EH (cell line): ENCODE data around the gene GSTA5.
A peak's percentile ranks its signal among the peaks of the same experiment; 100 is the strongest.
"Not testable (repeated sequence)": the region's sequence is repeated elsewhere in the genome, so short reads cannot be mapped to it uniquely, and the experiment has no call there.

Source experiments
- DNase-seq: peaks from one replicate; pipeline ENCODE4 v3.0.0-alpha.2; 2015; ENCODE audit warnings: low read depth

Gene GSTA5

DNA sequence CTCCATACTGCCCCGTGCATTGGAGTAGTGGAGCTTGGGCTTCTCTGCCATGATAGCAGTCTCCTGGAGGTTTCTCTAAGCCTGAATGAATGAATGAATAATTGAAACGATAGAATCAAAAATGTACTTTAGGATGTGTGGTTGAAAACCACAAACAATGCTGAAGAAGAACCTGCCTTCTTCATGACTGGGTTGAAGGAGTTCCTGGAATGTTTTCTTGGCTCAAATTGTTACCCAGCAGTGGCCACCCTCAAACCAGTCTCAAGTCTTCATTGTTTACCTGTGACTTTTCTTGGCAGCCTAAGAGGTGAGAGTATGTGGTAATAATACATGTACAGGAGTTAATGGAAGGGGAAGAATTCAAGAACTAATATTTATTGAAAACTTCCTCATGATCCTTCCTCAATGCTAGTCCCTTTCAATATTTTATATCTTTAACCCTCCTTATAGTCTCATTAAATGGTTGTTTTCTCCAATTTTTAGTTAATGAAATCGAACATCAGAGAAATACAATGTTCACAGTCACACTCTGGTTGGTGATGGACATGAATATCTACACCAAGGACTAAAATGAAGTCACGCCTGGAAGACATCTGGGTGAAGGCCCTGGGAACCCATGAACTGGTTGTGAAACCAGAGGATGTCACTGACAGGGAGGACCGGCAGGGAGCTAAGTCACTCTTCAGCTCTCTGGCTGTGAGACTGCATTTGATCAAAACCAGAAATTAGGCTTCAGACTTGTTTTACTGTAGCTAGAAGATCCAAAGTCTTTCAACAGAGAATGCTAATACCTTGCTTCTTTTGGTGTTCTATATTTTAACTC lies at the start of gene GSTA5:
Gene GSTA5, minus strand, starts transcription at position 51 of the 823 bp plus-strand sequence.
- DNase-seq, result no peak

DNA sequence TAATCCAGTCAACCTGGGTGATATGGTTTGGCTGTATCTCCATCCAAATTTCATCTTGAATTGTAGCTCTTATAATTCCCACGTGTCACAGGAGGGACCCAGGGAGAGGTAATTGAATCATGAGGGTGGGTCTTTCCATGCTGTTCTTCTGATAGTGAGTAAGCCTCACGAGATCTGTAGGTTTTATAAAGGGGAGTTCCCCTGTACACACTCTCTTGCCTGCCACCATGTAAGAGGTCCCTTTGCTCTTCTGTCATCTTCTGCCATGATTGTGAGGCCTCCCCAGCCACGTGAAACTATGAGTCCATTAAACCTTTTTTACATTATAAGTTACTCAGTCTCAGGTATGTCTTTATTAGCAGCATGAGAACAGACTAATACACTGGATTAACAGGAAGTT lies 49.4 kb upstream of the GSTA5 start:
- DNase-seq, result no peak

DNA sequence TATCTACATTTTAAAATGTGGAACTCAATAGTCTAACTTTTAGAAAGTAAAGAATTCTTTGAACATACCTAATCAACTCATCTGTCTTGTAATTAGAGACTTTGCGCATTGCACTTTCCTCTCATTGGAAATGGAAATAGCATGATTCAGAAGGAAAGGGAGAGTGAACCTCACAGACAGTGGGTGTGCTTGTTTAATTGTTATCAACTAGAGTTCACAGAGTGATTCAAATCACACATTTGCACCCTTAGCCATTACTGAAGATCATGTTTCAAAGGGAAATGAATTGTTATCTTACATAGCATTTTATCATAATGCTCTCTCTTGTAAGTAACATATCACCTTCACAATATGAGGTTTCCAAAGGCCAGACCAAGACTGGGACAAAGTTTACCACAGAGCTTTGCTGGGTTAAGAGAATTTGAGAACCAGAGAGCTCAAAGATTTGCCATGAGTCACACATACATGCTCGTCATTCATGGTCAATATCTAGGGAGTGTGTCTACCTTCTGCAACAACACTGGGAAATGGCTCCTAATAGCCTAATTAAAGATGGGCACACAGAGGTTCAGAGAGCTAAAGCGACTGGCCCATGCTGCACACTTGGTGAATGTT lies 47.4 kb upstream of the GSTA5 start:
- DNase-seq, result no peak

DNA sequence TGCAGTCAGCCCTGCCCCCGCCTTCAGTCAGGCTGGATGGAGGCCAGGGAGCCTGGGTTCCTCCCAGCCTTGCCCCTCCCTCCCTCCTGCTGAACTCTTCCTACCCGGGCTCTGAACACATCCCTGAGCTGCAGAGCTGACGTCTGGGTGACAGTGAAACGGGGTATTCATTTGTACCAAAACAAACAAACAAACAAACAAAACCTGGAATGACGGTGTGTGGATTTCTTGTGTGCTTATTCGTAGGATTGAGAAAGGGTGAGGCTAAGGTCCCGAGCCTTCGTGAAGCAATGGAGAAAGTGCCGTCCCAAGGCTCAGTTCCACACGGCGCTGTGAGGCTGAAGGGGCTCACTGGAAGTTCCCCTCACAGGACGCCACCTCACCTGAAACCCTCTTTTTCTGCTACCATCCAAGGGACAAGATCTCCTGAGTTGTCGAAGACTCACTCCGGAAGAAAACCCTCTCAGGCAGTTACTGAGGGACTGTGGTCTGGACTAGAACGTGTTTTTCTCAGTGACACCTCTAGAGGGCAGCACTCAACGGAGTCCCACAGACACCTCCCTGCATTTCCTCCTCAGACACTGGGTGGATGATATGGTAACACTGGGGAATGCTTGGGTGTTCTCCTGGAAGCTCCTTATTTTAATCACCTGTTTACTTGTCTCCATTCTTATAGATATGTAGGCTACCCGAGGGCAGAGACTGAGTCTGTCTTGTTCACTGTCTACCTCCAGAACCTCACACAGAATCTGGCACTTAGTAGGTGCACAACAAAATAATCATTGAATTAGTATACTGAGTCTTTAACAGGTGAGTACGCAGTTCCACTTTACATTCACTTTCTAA lies 41.6 kb upstream of the GSTA5 start:
- DNase-seq, result peak; percentile 83

DNA sequence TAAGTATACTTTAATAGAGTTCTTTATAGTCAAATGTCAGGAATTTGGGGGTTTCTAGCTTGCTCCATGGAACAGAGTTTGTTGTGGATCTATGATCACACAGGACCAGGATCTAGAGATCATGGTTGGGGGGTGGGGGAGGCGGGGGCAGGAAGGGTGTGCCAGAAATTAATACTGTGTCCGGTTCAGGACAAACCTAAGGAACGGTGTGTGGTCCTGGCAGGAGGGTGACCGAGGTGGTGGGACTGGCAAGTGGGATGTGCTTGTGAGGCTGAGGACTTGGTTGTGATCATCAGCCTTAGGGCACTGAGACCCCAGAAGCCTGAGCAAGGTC lies 41.0 kb upstream of the GSTA5 start:
- DNase-seq, result no peak

DNA sequence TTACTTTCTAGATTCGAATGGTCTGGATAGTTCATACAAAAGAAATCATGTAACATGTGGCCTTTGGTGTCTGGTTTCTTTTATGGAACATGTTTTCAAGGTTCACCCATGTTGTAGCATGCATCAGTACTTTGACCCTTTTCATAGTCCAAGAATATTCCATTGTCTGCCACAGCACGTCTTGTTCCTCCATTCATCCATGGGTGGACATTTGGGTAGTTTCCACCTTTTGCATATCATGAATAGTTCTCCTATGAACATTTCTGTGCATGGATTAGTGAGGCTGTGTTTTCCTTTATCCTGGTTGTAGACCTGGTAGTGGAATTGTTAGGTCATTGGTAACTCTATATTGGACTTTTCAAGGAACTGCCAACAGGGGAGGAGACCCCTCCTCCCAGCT lies 37.2 kb upstream of the GSTA5 start:
- DNase-seq, result peak; percentile 15

DNA sequence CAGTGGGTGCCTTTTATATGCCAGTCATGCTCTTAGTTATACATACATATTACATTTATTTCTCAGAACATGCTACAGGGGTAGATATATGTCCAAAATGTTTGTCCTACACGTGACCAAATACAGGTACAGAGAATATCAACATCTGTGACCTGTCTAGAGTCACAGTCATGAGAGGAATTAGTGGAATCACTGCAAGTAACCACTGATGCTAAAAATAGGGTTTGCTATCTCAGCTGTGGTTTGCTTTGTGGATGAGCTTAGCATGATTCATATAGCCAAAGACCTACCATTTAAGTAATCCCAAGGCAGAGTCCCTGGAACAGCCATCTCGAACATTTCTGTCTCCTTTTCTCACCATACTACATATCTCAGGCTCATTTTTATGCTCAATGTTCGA lies 36.6 kb upstream of the GSTA5 start:
- peak; percentile 93 for DNase-seq

DNA sequence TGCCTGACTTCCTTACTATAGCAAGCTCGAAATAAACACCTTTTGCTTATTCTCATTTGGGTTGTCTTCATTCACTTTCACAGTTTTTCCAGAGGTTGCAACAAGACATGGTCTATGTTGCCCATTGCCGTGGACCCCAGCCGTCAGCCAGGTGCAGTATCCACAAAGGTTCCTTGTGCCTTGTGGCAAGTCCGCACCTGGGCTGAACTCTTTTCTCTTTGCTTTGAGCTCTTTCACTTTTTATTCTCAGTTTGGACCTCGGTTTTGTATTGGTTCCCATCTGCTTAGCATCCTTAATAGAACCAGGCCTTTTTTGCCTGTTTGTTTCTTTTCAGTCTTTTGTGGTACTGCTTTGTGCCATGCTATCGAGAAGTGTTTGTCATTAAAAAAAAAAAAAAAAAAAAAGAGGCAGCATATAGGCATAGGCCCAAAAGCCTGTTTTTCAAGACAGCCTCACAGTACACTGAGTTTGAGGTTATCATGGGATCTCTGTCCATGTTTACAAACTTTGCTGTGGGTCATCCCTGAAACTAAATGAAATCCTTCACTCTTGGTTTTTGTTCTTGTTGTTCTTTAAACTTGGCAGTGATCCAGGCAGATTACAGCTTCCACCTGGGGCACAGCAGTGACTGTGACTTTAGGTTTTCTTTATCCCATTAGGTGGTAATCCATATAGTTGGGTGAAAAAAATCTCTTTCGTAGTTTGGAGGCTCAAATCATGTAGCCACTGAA lies 35.6 kb upstream of the GSTA5 start:
- DNase-seq, result no peak

DNA sequence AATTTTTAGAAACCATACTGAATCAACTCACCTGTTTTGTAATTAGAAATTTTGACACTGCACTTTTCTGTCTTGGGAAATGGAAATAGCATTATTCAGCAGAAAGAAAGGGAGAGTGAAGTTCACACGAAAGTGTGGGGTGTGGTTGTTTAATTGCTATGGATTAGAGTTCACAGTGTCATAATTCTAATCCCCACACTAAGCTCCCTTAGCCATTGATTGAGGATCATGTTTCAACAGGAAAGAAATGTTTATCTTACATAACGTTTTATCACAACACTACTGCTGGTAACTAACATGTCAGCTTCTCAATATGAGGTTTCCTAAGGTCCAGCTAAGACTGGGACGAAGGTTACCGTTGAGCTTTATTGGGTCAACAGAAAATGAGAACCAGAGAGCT lies 31.4 kb upstream of the GSTA5 start:
- no peak for DNase-seq

DNA sequence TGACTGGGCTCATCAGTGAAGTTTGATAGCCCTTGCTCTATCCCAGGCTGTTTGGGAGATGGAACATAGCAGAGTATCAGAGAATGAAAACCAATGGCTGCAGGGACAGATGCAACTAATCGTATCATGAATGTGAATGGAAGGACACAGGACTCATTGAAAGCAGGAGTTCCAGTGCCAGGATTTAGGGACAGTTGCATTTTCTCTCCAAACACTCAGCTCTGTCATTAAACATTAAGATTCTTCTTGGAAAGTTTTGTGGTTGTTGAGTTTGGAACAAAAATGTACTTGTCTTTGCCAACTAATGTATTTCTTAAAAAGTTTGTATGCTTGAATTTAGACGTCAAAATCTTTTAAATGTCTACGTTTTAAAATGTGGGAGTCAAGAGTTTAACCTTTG lies 31.0 kb upstream of the GSTA5 start:
- peak; percentile 11 for DNase-seq

DNA sequence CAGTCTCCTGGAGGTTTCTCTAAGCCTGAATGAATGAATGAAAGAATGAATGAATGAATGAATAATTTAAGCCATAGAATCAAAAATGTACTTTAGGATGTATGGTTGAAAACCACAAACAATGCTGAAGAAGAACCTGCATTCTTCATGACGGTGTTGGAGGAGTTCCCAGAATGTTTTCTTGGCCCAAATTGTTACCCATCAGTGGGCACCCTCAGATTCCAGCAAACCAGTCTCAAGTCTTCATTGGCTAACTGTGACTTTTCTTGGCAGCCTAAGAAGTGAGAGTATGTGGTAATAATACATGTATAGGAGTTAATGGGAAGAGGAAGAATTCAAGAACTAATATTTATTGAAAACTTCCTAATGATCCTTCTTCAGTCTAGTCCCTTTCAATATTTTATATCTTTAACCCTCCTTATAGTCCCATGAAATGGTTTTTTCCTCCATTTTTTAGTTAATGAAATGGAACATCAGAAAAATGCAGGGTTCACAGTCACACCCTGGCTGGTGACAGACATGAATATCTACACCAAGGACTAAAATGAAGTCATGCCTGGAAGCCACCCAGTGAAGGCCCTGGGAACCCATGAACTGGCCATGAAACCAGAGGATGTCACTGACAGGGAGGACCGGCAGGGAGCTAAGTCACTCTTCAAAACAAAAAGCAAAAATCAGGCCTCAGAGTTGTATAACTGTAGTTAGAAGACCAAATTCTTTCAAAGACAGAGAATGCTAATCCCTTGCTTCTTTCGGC lies 29.9 kb upstream of the GSTA5 start:
- DNase-seq, result peak; percentile 32

DNA sequence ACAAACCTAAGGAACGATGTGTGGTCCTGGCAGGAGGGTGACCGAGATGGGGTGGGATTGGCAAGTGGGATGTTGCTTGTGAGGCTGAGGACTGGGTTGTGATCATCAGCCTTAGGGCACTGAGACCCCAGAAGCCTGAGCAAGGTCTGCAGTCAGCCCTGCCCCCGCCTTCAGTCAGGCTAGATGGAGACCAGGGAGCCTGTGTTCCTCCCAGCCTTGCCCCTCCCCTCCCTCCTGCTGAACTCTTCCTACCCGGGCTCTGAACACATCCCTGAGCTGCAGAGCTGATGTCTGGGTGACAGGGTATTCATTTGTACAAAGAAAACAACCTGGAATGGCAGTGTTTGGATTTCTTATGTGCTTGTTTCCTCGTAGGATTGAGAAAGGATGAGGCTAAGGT lies 28.3 kb upstream of the GSTA5 start:
- DNase-seq, result not testable (repeated sequence)

DNA sequence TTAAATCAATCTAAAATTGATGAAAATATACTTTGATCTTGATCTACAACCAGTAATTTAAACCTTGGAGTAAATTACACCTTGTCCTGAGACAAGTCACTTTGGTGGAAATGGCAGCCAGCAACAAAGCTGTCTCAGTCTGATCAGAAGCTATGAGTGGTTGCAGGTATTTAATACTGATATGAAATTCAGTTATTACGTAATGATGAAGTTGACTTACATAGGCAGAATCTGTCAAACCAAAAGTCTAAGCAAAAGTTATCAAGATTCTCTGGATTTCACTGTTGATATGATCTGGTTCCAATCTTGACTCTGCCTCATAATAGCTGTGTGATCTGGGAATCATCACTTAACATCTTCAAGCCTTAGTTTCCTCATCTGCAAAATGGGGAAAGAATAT lies 27.6 kb upstream of the GSTA5 start:
- no peak for DNase-seq

DNA sequence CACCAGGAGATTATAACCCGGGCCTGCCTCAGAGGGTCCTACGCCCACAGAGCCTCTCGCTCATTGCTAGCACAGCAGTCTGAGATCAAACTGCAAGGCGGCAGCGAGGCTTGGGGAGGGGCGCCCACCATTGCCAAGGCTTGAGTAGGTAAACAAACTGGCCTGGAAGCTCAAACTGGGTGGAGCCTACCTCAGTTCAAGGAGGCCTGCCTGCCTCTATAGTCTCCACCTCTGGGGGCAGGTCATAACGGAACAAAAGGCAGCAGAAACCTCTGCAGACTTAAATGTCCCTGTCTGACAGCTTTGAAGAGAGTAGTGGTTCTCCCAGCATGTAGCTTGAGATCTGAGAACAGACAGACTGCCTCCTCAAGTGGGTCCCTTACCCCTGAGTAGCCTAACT lies 20.5 kb upstream of the GSTA5 start:
- DNase-seq, result not testable (repeated sequence)

DNA sequence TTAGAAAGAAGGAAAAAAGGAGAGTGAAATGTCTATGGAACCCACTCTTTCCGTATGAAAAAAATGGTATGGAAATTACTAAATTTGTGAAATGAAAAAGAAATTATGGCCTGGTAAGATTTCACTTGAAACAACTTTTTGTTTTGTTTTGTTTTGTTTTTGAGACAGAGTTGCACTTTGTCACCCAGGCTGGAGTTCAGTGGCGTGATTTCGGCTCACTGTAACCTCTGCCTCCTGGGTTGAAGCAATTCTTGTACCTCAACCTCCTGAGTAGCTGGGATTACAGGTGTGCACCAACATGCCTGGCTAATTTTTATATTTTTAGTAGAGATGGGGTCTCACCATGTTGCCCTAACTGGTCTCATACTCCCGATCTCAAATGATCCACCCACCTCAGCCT lies 17.8 kb upstream of the GSTA5 start:
- no peak for DNase-seq

DNA sequence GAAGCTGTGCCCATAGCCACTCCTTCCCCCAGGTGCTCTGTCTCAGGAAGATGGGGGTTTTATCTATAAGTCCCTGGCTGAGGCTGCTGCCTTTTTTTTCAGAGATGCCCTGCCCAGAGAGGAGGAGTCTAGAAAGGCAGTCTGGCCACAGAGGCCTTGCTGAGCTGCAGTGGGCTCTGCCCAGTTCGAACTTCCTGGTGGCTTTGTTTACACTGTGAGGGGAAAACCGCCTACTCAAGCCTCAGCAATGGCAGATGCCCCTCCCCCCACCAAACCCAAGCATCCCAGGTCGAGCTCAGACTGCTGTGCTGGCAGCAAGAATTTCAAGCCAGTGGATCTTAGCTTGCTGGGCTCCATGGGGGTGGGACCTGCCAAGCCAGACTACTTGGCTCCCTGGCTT lies 15.5 kb upstream of the GSTA5 start:
- peak; percentile 55 for DNase-seq

DNA sequence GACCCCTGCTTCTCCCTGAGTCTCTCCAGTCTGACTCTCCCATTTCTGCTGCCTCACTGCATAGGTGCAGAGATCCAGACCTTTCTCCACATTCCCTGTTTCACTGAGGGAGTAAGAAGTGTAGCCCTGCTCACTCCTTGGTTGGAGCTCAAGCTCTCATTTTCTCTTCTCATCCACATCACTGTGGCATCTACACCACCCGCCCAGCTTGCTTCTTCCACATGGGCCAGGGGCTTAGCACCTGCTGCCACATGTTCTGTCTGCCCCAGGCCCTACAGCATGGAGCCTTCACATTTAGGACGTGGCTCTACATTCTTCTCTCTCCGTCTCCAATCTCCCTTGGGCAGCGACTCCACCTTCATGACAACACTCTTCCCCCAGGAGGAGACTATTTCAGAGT lies 8.5 kb upstream of the GSTA5 start:
- DNase-seq, result no peak

DNA sequence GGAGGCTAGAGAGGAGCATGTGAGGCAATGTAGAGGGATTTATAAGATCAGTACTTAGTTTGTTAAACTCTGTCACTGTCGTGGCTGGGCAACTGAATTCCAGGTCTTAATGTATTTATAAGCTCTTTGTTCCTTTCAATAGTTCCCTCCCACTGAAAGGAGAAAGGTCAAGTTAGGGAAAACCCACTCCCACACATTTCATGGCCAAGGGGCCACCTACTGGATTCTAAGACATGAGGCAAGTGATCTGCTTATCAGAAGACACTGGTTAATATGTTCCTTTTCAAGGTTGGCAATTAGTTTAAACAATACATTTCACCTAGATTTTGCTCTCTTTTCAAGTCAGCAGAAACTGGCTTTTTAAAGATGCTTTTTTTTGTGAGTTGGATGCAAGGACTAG lies 5.4 kb upstream of the GSTA5 start:
- no peak for DNase-seq

DNA sequence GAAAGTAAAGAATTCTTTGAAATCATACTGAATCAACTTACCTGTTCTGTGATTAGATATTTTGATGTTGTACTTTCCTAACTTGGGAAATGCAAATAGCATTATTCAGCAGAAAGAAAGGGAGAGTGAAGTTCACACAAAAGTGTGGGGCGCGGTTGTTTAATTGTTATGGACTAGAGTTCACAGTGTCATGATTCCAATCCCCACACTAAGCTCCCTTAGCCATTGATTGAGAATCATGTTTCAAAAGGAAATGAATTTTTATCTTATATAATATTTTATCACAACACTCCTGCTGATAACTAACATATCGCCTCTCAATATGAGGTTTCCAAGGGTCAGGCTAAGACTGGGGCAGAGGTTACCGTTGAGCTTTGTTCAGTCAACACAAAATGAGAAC lies 3.0 kb upstream of the GSTA5 start:
- DNase-seq, result no peak

DNA sequence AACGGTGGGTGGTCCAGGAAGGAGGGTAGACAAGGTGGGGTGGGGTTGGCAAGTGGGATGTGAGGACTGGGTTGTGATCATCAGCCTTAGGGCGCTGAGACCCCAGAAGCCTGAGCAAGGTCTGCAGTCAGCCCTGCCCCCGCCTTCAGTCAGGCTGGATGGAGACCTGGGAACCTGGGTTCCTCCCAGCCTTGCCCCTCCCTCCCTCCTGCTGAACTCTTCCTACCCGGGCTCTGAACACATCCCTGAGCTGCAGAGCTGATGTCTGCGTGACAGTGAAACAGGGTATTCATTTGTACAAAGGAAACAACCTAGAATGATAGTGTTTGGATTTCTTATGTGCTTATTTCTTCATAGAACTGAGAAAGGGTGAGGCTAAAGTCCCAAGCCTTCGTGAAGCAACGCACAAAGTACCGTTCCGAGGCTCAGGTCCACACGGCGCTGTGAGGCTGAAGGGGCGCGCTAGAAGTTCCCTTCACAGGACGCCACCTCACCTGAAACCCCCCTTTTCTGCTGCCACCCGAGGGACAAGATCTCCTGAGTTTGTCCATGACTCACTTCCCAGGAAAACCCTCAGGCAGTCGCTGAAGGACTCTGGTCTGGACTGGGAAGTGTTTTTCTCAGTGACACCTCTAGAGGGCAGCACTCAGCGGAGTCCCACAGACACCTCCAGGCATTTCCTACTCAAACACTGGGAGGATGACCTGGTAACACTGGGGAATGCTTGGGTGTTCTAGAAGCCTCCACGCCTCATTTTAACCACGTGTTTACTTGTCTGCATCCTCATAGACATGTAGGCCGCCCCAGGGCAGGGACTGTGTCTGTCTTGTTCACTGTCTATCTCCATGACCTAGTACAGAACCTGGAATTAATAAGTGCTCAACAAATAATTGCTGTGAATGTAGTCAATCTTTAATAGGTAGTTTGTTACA lies 1.2 kb downstream of the GSTA5 start:
- peak; percentile 83 for DNase-seq

DNA sequence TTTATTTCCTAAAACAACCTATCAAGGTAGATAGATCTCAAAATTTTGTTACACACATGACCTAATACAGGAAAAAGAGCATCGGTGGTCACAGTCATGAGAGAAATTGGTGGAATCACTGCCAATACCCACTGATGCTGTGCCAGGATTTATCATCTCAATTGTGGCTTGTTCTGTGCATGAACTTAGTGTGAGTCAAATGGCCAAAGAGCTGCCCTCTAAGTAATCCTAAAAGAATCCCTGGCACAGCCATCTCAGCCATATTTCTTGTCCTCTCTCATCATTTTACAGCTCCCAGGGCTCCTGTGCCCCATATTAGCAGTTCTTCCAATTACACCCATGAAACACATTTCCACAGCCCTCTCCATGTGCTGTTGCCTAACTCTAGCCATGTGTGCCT lies 6.1 kb downstream of the GSTA5 start:
- peak; percentile 46 for DNase-seq
